ENCODE measurements around the gene SKIC8. TPM values are rescaled to one million over a fixed set of nuclear protein-coding genes. Genes with fewer than 3 reads are reported as not detected.

The SKIC8 gene
- total RNA-seq, 3 donors from 2014 or later (not counting 1 experiment from before 2014, with no cell fraction given) = 20.7 to 24.9 (median 21.4) TPM

DNA sequence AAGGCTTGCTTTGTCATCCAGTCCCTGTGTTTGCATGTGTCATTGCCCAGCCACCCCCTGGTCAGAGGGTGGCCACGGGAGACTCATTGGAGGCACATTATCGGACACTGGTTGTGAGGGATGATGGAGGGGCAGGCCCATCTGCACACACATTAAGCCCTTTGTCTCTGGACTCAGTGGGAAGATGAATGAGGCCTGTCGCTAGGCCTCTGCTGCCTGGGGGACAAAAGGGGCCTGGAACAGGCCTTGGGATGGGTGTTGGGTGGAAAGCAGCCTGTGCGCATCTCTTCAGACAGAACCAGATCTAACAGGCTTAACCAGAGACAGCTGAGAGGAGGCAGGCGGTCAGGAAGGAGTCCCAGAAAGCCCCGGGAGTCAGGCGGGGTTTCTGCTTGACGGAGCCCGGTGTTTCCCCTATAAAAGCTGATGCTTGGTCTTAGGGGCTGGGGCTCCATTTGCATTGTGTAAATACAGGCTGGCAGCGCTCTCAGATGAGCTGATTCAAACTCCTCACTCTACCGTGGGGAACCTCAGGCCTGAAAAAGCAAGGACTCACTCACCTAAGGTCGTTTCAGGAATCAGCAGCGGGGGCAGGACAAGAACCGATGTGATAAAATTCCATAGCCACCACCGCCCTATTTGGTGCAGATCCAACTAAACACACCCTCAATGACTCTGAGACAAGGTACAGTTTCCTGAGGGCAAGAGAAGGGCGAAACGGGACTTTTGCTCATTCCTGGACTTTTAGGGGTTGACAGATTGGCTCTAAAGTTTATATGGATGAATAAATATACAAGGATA is 17.1 kb upstream of the SKIC8 start:
- H3K4me1 Mint-ChIP-seq = no peaks in the 10 kb centered on the region
- DNase-seq = no peak
- H3K4me1 ChIP-seq (ENCODE audit: control insufficient read depth, insufficient read depth, low read length) = no peaks in the 10 kb centered on the region
- no peaks in the 10 kb centered on the region for H3K9me3 ChIP-seq (ENCODE audit: control insufficient read depth, insufficient read depth, low read length)
- no peak for ATAC-seq
- no peak overlapping the region for H3K27ac Mint-ChIP-seq
- H3K36me3 ChIP-seq (ENCODE audit: control insufficient read depth, insufficient read depth, low read length) = no peaks in the 10 kb centered on the region
- no peaks in the 10 kb centered on the region for H3K27me3 Mint-ChIP-seq (ENCODE audit: low read depth in 2 of 2)
- no peak overlapping the region for H3K4me3 ChIP-seq (ENCODE audit: low read length)
- H3K36me3 Mint-ChIP-seq = no peaks in the 10 kb centered on the region
- no peaks in the 10 kb centered on the region for H3K27me3 ChIP-seq (ENCODE audit: control insufficient read depth, insufficient read depth, low read length)
- no peak overlapping the region for H3K27ac ChIP-seq (ENCODE audit: low read length)
- WGBS (ENCODE audit: insufficient coverage) = 91% methylated on average over 17 of the region's 17 CpGs
- intact Hi-C loops (cut with micrococcal nuclease) = no loop called here
- TF ChIP-seq CTCF (IDR thresholded peaks at IDR 0.05) = no peak
- no peak overlapping the region for H3K4me3 Mint-ChIP-seq
- no peaks in the 10 kb centered on the region for H3K9me3 Mint-ChIP-seq

DNA sequence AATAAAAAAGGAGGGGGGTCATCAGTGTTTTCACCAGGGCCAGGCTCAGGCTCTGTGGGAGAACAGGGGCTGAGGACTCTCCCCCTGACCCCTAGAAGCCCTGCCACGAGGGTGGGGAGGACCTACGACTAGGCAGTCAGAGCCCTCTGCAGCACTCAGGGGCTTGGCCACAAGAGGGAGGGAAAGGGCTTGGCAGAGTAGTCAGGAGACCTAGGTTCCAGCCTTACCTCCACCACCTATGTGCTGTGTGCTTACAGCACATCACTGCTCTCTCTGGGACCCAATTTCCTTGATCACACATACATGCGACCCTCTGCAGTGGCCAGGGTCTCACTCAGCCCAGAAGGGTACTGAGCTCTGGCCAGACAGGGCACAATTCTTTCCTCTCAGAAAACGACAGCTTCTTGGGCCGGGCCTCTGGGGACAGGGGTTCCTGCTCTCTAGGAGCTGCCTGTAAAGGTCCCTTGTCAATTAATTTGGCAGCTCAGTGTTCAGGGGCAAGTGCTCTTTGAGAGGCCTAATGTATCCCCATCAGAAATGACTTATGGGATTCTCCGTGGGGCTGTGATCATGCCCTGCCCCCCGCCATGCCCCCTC is 16.4 kb upstream of the SKIC8 start:
- no peaks in the 10 kb centered on the region for H3K4me1 ChIP-seq (ENCODE audit: control insufficient read depth, insufficient read depth, low read length)
- intact Hi-C loops (cut with micrococcal nuclease) = no loop called here
- no peaks in the 10 kb centered on the region for H3K27me3 ChIP-seq (ENCODE audit: control insufficient read depth, insufficient read depth, low read length)
- Mint-ChIP-seq H3K9me3 (no peaks in the 10 kb centered on the region), H3K27me3 (ENCODE audit: low read depth in 2 of 2) (no peaks in the 10 kb centered on the region), H3K4me1 (no peaks in the 10 kb centered on the region), H3K27ac (no peak overlapping the region), H3K4me3 (no peak overlapping the region), H3K36me3 (no peaks in the 10 kb centered on the region)
- no peaks in the 10 kb centered on the region for H3K36me3 ChIP-seq (ENCODE audit: control insufficient read depth, insufficient read depth, low read length)
- no peak overlapping the region for H3K27ac ChIP-seq (ENCODE audit: low read length)
- no peak for TF ChIP-seq CTCF (IDR thresholded peaks at IDR 0.05)
- H3K9me3 ChIP-seq (ENCODE audit: control insufficient read depth, insufficient read depth, low read length) = no peaks in the 10 kb centered on the region
- no peak overlapping the region for H3K4me3 ChIP-seq (ENCODE audit: low read length)
- ATAC-seq (no peak), DNase-seq (no peak)
- 77% methylated on average over 7 of the region's 7 CpGs for WGBS (ENCODE audit: insufficient coverage)

GRCh38 chr15:78314181-78314581 is 14.8 kb upstream of the SKIC8 start:
- Mint-ChIP-seq H3K27ac (no peak overlapping the region), H3K4me1 (no peaks in the 10 kb centered on the region), H3K36me3 (no peaks in the 10 kb centered on the region), H3K9me3 (no peaks in the 10 kb centered on the region), H3K27me3 (ENCODE audit: low read depth in 2 of 2) (no peaks in the 10 kb centered on the region), H3K4me3 (no peak overlapping the region)
- Histone ChIP-seq H3K27ac (ENCODE audit: low read length) (no peak overlapping the region), H3K4me1 (ENCODE audit: control insufficient read depth, insufficient read depth, low read length) (no peaks in the 10 kb centered on the region), H3K4me3 (ENCODE audit: low read length) (no peak overlapping the region), H3K9me3 (ENCODE audit: control insufficient read depth, insufficient read depth, low read length) (no peaks in the 10 kb centered on the region), H3K36me3 (ENCODE audit: control insufficient read depth, insufficient read depth, low read length) (no peaks in the 10 kb centered on the region), H3K27me3 (ENCODE audit: control insufficient read depth, insufficient read depth, low read length) (no peaks in the 10 kb centered on the region)
- no peak for TF ChIP-seq CTCF (IDR thresholded peaks at IDR 0.05)
- WGBS (ENCODE audit: insufficient coverage) = 92% methylated on average over 7 of the region's 7 CpGs
- intact Hi-C loops (cut with micrococcal nuclease) = no loop called here
- DNase-seq = no peak
- no peak for ATAC-seq
